Liver (tissue), 9 donors: Measurements from ENCODE around the gene USH2A. TPM values are rescaled to one million over a fixed set of nuclear protein-coding genes. Genes with fewer than 3 reads are reported as not detected.

Experiments used
- DNase-seq: peaks from one replicate; pipeline ENCODE4 v3.0.0-alpha.2; 2017; ENCODE audit warnings: low spot score
- H3K27ac ChIP-seq, 2 donors: one replicate each; pipeline ENCODE4 v1.7.0; 2013; ENCODE audit warnings: inconsistent platforms in 2 of 2, low read length in 2 of 2, control low read depth in 1 of 2, low read depth in 1 of 2, mild to moderate bottlenecking in 1 of 2
- H3K27me3 ChIP-seq, 4 donors: one replicate each; pipeline versions ENCODE4 v1.6.1 to v1.7.0; 2013; ENCODE audit warnings: low read length in 3 of 4, inconsistent platforms in 1 of 4, mild to moderate bottlenecking in 1 of 4, moderate library complexity in 1 of 4; ENCODE audit not compliant: control insufficient read depth in 4 of 4, insufficient read depth in 4 of 4
- H3K36me3 ChIP-seq, 4 donors: one replicate each; pipeline versions ENCODE4 v1.6.1 to v1.7.0; 2013; ENCODE audit warnings: low read length in 3 of 4, mild to moderate bottlenecking in 3 of 4, low read depth in 1 of 4, moderate library complexity in 1 of 4; ENCODE audit not compliant: control insufficient read depth in 4 of 4, insufficient read depth in 3 of 4
- H3K4me1 ChIP-seq, 4 donors: one replicate each; pipeline versions ENCODE4 v1.6.1 to v1.7.0; 2013; ENCODE audit warnings: low read length in 3 of 4, mild to moderate bottlenecking in 3 of 4, moderate library complexity in 1 of 4; ENCODE audit not compliant: control insufficient read depth in 4 of 4, insufficient read depth in 4 of 4
- H3K4me3 ChIP-seq, 3 donors: one replicate each; pipeline versions ENCODE4 v1.6.1 to v1.7.0; 2013; ENCODE audit warnings: low read length in 3 of 3, control low read depth in 1 of 3, low read depth in 1 of 3, mild to moderate bottlenecking in 1 of 3
- H3K9ac ChIP-seq, 2 donors: one replicate each; pipeline ENCODE4 v1.7.0; 2013; ENCODE audit warnings: low read length in 2 of 2, mild to moderate bottlenecking in 2 of 2, moderate library complexity in 2 of 2, control low read depth in 1 of 2, low read depth in 1 of 2
- H3K9me3 ChIP-seq, 4 donors: one replicate each; pipeline versions ENCODE4 v1.6.1 to v1.7.0; 2013; ENCODE audit warnings: low read length in 3 of 4; ENCODE audit not compliant: control insufficient read depth in 4 of 4
- EGR1 ChIP-seq, 2 donors: IDR thresholded peaks; 2 replicates each; pipeline ENCODE4 v1.6.1; 2016 to 2018; ENCODE audit warnings: antibody characterized with exemption in 2 of 2, low read depth in 2 of 2
- FOXA1 ChIP-seq: IDR thresholded peaks from 2 replicates; pipeline ENCODE4 v1.6.1; 2016; ENCODE audit warnings: antibody characterized with exemption
- FOXA2 ChIP-seq: IDR thresholded peaks from 2 replicates; pipeline ENCODE4 v1.6.1; 2016; ENCODE audit warnings: antibody characterized with exemption
- GABPA ChIP-seq, 2 donors: IDR thresholded peaks in 1 of 2; conservative IDR thresholded peaks in 1 of 2; 2 replicates each; pipeline ENCODE4 v1.6.1; 2016; ENCODE audit warnings: antibody characterized with exemption in 2 of 2, mild to moderate bottlenecking in 1 of 2, moderate library complexity in 1 of 2
- HNF4A ChIP-seq, 2 donors: conservative IDR thresholded peaks; 2 replicates each; pipeline ENCODE4 v1.6.1; 2016; ENCODE audit warnings: antibody characterized with exemption in 2 of 2, mild to moderate bottlenecking in 2 of 2
- HNF4G ChIP-seq: IDR thresholded peaks from 2 replicates; pipeline ENCODE4 v1.6.1; 2016; ENCODE audit warnings: antibody characterized with exemption
- JUND ChIP-seq, 2 donors: IDR thresholded peaks; 2 replicates each; pipeline ENCODE4 v1.6.1; 2016; ENCODE audit warnings: antibody characterized with exemption in 2 of 2
- NR2F2 ChIP-seq: IDR thresholded peaks from 2 replicates; pipeline ENCODE4 v1.6.1; 2016; ENCODE audit warnings: antibody characterized with exemption
- RAD21 ChIP-seq, 2 donors: IDR thresholded peaks; 2 replicates each; pipeline ENCODE4 v1.6.1; 2016; ENCODE audit warnings: antibody characterized with exemption in 2 of 2, mild to moderate bottlenecking in 2 of 2
- RXRA ChIP-seq, 2 donors: IDR thresholded peaks; 2 replicates each; pipeline ENCODE4 v1.6.1; 2017 to 2018; ENCODE audit warnings: antibody characterized with exemption in 2 of 2, mild to moderate bottlenecking in 1 of 2
- SP1 ChIP-seq: IDR thresholded peaks from 2 replicates; pipeline ENCODE4 v1.6.1; 2018; ENCODE audit warnings: antibody characterized with exemption, mild to moderate bottlenecking
- TAF1 ChIP-seq: conservative IDR thresholded peaks from 2 replicates; pipeline ENCODE4 v1.6.1; 2016; ENCODE audit warnings: antibody characterized with exemption, mild to moderate bottlenecking
- YY1 ChIP-seq: IDR thresholded peaks from 2 replicates; pipeline ENCODE4 v1.6.1; 2016; ENCODE audit warnings: antibody characterized with exemption, mild to moderate bottlenecking
- WGBS: extraction: QIAGEN DNeasy Blood & Tissue Kit; methylation state at CpG from one replicate; pipeline ENCODE4 v1.1.7; 2013; 5-methylcytosine and 5-hydroxymethylcytosine counted together
- polyA plus RNA-seq, 2 donors: library from polyadenylated mRNA; stranded (reverse) in 1 of 2; unstranded in 1 of 2; fragments of 200-250 nt in 1 of 2; fragments of >200 nt in 1 of 2; fragmentation: Nextera tagmentation in 1 of 2; extraction: Ambion mirVana in 1 of 2; gene quantifications; one replicate each; pipeline versions ENCODE4 v1.2.1 to v1.2.3, GENCODE V29; 2013 to 2015
- total RNA-seq, 2 donors: library from RNA; depleted of rRNA; stranded (reverse); fragments of >200 nt; gene quantifications; one replicate each; pipeline ENCODE4 v1.2.3, GENCODE V29; 2014
- TF ChIP-seq, protein P1 (sequence below): IDR thresholded peaks from 2 replicates; pipeline ENCODE4 v1.6.1; 2016; ENCODE audit warnings: antibody characterized with exemption
- TF ChIP-seq, protein P2 (sequence below): IDR thresholded peaks from 2 replicates; pipeline ENCODE4 v1.6.1; 2016; ENCODE audit warnings: antibody characterized with exemption
- TF ChIP-seq, protein P3 (sequence below): IDR thresholded peaks from 2 replicates; pipeline ENCODE4 v1.6.1; 2016; ENCODE audit warnings: antibody characterized with exemption, mild to moderate bottlenecking
- donor health status: healthy.
- donor health status: healthy.
- donor health status: healthy.
- donor health status: healthy.
- donor health status: healthy.

USH2A gene
- total and polyA plus RNA-seq, 4 donors = 0.14 to 1.0 (median 0.31) TPM

DNA sequence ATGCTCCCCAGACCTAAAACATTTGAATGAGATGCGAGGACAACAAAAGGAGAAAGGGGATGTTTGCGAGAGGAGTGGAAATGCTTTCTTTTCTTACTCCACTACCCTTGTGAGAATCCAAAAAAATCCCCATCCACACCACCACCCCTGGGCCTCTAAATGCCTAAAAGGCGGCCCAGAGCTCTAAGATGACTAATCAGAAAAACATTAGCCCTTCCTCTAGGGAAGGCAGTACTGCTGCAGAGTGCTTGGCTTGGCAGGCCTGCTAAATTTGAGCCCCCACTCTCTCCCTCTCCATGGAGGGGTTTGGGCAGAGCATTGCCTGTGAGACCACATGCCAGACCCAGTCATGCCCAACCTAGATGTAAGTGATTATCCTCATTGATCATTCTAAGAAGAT is 347.9 kb downstream of the USH2A start:
- H3K4me1 ChIP-seq = no peaks in the 10 kb centered on the region
- H3K9me3 ChIP-seq = no peaks in the 10 kb centered on the region
- H3K27me3 ChIP-seq = no peaks in the 10 kb centered on the region
- DNase-seq = no peak
- no peak for TF ChIP-seq YY1
- TF ChIP-seq RAD21 (IDR thresholded peaks at IDR 0.05) = no peak
- no peak for TF ChIP-seq RXRA (IDR thresholded peaks at IDR 0.05)
- no peak for TF ChIP-seq TAF1
- TF ChIP-seq SP1 = no peak
- TF ChIP-seq JUND (IDR thresholded peaks at IDR 0.05) = no peak
- no peak for TF ChIP-seq GABPA (IDR thresholded peaks at IDR 0.05 in 1 of 2, conservative IDR thresholded peaks at IDR 0.05 in 1 of 2)
- TF ChIP-seq, protein P1, sequence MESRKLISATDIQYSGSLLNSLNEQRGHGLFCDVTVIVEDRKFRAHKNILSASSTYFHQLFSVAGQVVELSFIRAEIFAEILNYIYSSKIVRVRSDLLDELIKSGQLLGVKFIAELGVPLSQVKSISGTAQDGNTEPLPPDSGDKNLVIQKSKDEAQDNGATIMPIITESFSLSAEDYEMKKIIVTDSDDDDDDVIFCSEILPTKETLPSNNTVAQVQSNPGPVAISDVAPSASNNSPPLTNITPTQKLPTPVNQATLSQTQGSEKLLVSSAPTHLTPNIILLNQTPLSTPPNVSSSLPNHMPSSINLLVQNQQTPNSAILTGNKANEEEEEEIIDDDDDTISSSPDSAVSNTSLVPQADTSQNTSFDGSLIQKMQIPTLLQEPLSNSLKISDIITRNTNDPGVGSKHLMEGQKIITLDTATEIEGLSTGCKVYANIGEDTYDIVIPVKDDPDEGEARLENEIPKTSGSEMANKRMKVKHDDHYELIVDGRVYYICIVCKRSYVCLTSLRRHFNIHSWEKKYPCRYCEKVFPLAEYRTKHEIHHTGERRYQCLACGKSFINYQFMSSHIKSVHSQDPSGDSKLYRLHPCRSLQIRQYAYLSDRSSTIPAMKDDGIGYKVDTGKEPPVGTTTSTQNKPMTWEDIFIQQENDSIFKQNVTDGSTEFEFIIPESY = no peak
- TF ChIP-seq, protein P2, sequence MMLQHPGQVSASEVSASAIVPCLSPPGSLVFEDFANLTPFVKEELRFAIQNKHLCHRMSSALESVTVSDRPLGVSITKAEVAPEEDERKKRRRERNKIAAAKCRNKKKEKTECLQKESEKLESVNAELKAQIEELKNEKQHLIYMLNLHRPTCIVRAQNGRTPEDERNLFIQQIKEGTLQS = no peak
- no peak for TF ChIP-seq FOXA1
- no peak for TF ChIP-seq EGR1 (IDR thresholded peaks at IDR 0.05; ENCODE audit: low read depth in 2 of 2)
- TF ChIP-seq, protein P3, sequence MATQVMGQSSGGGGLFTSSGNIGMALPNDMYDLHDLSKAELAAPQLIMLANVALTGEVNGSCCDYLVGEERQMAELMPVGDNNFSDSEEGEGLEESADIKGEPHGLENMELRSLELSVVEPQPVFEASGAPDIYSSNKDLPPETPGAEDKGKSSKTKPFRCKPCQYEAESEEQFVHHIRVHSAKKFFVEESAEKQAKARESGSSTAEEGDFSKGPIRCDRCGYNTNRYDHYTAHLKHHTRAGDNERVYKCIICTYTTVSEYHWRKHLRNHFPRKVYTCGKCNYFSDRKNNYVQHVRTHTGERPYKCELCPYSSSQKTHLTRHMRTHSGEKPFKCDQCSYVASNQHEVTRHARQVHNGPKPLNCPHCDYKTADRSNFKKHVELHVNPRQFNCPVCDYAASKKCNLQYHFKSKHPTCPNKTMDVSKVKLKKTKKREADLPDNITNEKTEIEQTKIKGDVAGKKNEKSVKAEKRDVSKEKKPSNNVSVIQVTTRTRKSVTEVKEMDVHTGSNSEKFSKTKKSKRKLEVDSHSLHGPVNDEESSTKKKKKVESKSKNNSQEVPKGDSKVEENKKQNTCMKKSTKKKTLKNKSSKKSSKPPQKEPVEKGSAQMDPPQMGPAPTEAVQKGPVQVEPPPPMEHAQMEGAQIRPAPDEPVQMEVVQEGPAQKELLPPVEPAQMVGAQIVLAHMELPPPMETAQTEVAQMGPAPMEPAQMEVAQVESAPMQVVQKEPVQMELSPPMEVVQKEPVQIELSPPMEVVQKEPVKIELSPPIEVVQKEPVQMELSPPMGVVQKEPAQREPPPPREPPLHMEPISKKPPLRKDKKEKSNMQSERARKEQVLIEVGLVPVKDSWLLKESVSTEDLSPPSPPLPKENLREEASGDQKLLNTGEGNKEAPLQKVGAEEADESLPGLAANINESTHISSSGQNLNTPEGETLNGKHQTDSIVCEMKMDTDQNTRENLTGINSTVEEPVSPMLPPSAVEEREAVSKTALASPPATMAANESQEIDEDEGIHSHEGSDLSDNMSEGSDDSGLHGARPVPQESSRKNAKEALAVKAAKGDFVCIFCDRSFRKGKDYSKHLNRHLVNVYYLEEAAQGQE = no peak
- no peak for TF ChIP-seq FOXA2
- no peaks in the 10 kb centered on the region for H3K36me3 ChIP-seq
- H3K27ac ChIP-seq = no peak overlapping the region
- no peak overlapping the region for H3K4me3 ChIP-seq
- no peak overlapping the region for H3K9ac ChIP-seq
- WGBS = 92% methylated on average over 3 of the region's 3 CpGs

DNA sequence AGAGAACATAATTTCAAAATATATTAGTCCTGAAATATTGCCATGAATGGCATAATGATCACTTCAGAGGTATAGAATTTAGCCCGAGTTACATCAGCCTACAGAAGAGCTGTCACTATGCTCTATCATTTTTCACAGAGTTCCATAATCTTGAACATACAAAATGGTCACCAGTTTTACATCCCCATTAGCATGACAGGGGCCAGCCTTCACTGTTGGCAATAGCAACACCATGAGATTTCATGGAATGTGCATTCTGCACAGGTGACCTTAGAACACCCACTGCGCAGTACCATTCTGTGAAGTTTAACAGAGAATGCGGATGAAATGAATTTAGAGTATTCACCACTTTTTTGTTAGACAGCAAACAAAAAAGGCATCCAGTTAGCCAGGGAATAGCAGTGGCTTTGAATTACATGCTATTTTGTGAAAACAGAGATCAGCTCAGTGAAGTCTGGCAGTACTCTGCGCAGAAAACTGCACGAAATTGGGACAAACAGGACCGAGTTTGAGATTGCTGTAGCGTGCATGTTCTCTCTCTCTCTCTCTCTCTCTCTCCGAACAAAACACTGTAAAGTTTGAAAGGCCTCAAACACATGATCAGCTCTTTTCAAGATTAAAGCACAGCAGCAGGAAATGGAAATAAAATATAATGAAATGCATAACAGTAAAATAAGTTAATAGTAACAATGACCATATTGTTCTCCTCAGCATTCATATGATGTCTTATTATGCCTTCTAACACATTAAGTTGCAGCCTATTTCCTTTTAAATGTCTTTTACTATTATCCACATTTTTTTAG is 349.3 kb downstream of the USH2A start:
- Histone ChIP-seq H3K27me3 (no peaks in the 10 kb centered on the region), H3K9me3 (no peaks in the 10 kb centered on the region), H3K4me1 (no peaks in the 10 kb centered on the region), H3K36me3 (no peaks in the 10 kb centered on the region), H3K4me3 (no peak overlapping the region), H3K9ac (no peak overlapping the region), H3K27ac (no peak overlapping the region)
- no peak for DNase-seq
- 91% methylated on average over 8 of the region's 8 CpGs for WGBS
- TF ChIP-seq FOXA2 (no peak), HNF4A (conservative IDR thresholded peaks at IDR 0.05) (no peak), SP1 (no peak), RAD21 (IDR thresholded peaks at IDR 0.05) (no peak), JUND (IDR thresholded peaks at IDR 0.05) (no peak), TAF1 (no peak), YY1 (no peak), HNF4G (no peak), GABPA (IDR thresholded peaks at IDR 0.05 in 1 of 2, conservative IDR thresholded peaks at IDR 0.05 in 1 of 2) (no peak), FOXA1 (no peak), RXRA (IDR thresholded peaks at IDR 0.05) (no peak), NR2F2 (no peak)
- TF ChIP-seq, protein P1 = no peak
- TF ChIP-seq, protein P3 = no peak
- TF ChIP-seq, protein P2 = no peak
